GM21367 (cell line): Measurements from ENCODE around the gene ELFN1.

Experiments used
- ATAC-seq: cut with Tn5 transposase; IDR thresholded peaks from one replicate; pipeline ENCODE4 v1.9.1; 2021; ENCODE audit not compliant: unreplicated experiment

Gene ELFN1

DNA sequence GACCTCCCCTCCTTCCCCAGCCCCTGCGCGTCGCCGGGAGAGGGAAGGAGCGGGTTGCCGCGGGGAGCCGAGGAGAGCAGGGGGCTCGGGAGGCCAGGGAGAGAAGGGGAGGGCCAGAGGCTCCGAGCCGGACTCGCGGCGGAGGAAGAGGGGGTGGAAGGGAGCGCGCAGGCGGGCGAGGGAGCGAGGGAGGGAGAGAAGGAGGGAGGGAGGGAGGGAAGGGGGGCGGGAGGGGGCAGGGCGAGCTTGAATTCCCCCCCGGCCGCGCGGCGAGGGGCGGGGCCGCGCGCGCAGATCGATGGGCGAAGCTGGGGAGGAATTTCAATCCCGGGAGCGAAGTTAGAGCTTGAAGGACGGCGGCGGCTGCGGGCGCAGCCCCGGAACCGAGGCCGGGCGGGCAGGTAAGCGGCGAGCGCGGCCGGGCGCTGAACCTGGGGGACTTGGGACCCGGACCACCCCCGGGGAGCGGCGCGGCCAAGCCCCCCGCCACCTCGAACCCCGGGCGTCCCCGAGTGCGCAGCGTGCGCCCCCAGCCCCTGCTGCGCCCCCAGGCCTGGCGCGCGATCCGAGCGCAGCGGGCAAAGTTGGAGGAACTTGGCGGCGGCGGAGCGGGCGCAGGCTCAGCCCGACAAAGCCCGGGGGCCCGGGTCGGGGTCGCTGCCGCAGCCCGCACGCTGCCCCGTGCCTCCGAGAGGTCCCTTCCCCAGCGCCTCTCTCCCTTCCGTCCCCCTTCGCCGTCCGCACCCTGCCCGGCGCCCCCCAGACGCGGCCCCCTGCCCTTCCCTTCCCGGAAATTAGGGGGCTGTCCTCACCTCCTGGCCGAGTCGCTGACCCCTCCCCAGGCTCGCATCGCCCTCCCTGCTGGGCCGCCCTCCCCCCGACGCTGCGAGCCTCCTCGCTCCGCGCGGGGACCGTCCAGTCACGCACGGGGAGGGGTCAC lies at the start of gene ELFN1:
ELFN1 (plus strand) TSS at position 324 of the 940 bp plus-strand sequence. CDS start 74,320 bp downstream, outside the sequence.
- no peak for ATAC-seq

- ATAC-seq = no peak
These were observed 49.2 kb upstream of the ELFN1 start for GRCh38 chr7:1620835-1621234.

GRCh38 chr7:1621718-1622117 lies 48.4 kb upstream of the ELFN1 start:
- ATAC-seq = no peak

GRCh38 chr7:1622441-1622840 lies 47.6 kb upstream of the ELFN1 start:
- no peak for ATAC-seq

DNA sequence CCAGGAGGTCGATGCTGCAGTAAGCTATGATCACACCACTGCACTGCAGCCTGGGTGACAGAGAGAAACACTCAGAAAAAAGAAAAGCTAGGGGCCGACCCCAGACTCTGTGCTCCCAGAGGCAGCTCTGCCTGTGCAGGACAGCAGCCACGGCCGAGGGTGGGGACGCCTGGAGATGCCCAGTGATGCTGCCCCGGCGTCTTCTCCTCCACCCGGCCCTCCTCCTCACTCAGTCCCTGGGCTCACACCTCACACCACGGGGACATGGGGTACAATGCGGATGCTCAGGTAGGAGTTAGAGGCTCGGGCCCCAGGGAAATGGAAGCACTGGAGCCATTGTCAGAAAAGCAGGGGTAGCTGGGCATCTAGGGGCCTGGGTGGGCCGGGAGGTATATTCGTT lies 46.3 kb upstream of the ELFN1 start:
- no peak for ATAC-seq

GRCh38 chr7:1624999-1625927 lies 44.8 kb upstream of the ELFN1 start:
- no peak for ATAC-seq

DNA sequence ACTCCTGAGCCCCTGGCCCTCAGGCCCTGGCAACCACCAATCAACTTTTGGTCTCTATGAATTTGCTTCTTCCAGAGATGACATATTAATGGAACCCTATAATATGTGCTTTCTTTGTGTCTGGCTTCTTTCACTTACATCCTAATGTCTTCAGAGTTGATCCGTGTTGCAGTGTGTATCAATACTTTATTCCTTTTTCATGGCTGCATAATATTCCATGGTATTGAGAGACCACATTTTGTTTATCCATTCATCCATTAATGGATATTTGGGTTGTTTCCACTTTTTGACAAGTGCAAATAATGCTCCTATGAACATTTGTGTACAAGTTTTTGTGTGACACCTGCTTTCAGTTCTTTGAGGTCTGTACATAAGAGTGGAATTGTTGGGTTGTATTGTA lies 43.3 kb upstream of the ELFN1 start:
- no peak for ATAC-seq

DNA sequence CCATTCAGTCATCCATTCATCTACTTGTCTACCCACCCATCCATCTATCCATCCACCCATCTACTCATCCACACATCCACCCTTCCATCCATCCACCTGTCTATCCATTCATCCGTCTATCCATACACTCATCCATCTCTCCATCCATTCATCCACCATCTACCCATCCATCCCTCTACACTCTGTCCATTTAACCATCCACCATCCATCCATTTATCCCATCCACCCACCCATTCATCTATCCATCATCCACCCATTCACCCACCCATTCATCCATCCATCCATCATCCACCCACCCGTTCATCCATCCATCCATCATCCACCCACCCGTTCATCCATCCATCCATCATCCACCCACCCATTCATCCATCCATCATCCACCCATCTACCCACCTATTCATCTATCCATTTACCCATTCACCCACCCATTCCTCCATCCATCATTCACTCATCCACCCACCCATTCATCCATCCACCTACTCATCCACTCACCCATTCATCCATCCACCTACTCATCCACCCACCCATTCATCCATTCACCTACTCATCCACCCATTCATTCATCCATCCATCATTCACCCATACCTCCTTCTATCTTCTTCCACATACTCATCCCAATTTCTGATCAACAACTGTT lies 39.3 kb upstream of the ELFN1 start:
- ATAC-seq = no peak

DNA sequence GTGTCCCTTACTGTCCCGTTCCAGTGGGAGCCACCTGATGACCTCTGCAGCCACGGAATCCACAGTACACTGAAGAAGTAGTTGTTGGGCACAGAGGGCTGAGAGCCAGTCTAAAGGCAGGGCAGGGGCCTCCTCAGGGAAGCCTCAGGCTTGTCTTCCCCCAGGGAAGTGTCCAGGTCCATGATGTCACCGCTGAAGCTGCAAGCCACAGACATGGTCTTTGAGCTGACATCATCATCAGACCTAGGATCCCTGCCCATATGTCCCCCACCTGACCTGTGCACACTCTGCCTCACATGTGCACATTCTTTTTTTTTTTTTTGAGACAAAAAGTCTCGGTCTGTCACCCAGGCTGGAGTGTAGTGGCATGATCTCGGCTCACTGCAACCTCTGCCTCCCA lies 38.4 kb upstream of the ELFN1 start:
- ATAC-seq = no peak

DNA sequence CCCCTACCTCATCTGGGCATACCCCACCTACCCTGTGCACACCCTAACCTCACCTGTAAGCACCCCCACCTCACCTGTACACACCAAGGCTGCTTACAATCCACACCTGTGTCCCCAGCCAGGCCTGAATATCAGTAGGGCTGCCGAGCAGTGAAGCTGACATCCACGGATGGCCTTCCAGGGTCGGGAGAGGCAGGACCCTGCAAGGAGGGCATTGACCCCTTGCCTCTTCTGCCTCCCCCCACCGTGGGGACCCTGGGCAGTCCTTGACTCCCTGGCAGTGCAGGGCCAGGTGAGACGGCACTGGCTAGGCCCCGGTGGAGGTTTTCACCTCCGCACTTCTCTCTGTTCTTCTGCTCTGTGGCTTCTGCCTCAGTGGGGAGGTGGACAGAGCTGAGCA lies 37.6 kb upstream of the ELFN1 start:
- no peak for ATAC-seq

GRCh38 chr7:1632916-1633785 lies 36.9 kb upstream of the ELFN1 start:
- ATAC-seq = no peak

DNA sequence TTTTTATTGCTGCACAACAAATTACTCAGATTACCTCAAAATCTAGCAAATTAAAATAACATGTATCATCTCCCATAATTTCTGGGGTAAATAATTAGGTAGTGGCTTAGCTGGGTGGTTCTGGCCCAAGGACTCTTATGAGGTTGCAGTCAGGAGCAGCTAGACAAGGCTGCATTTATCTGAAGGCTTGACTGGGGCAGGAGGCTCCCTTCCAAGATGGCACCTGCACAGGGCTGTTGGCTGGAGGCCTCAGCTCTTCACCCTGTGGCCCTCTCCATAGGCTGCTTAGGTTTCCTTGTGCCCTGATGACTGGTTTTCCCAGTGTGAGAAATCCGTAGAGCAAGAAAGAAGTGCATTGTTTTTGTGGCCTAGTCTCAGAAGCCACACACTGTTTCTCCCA lies 34.7 kb upstream of the ELFN1 start:
- no peak for ATAC-seq

GRCh38 chr7:1637155-1637554 lies 32.9 kb upstream of the ELFN1 start:
- no peak for ATAC-seq

DNA sequence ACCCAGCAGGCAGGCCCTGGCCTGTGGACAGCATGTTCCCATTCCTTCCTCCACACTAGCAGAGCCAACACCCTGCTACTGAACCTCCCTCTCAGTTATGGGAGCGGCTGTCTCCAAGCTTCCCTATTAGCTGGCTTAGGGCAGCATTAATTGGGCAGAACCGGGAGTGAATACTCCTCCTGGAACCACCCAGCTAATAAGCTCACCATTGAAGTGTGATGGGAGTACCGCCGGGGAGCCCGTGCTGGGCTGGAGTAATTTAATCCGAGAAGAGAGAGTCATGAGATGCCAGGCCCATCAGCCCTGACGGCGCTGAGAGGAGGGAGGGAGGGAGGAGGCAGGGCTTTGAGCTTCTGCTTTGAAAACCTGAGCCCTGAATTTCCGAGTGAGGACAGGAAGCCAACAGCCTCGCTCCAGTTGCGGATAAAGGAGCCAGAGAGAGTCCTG lies 31.8 kb upstream of the ELFN1 start:
- no peak for ATAC-seq

GRCh38 chr7:1639071-1639470 lies 31.0 kb upstream of the ELFN1 start:
- no peak for ATAC-seq

- ATAC-seq = no peak
These were observed 30.4 kb upstream of the ELFN1 start for GRCh38 chr7:1639532-1640175.

GRCh38 chr7:1640376-1641172 lies 29.5 kb upstream of the ELFN1 start:
- ATAC-seq = no peak

GRCh38 chr7:1641173-1641572 lies 28.9 kb upstream of the ELFN1 start:
- no peak for ATAC-seq
